Measurements from ENCODE around the gene MPZL1.

MPZL1 gene

DNA sequence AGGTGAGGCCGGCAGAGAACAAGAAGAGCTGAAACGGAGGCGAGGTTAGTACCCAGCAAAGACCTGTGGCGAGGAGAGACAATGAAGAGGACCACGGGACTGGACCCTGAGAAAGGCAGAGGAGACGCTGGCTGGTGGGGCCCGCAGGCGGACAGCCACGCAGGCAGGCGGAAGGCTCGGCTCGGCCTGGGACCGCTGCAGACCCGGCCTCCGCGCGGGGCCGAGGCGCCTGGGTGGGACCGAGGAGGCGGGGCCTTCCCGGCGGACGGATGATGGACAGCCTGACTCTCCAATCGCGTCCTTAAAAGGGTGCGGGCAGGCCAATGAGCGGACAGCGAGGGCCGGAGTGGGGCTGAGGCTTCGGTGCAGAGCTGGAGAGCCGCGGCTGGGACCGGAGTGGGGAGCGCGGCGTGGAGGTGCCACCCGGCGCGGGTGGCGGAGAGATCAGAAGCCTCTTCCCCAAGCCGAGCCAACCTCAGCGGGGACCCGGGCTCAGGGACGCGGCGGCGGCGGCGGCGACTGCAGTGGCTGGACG is at the start of gene MPZL1:
TSS of gene MPZL1 (plus strand) at position 366 of the 535 bp plus-strand sequence. CDS start 170 bp downstream, outside the sequence.
- DNase-seq: peak; percentile 91 to 94

DNA sequence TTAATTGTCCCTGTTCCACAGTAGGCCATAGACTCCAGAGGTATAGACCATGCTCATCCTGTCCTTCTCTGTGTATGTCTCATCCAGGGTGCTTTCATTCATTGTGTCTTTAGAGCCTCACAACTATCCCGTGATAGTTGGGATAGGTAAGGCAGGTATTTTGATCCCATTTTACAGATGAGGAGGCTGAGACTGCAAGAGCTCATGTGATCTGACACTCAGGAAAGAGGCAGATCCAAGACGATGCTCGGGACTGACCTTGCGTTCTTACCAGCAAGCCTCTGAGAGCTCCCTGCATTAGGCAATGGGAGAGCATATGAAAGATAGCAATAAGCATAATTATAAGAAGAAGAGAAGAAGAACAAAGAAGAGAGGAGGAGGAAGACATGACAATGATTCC is 49.0 kb upstream of the MPZL1 start:
- DNase-seq: no peak

DNA sequence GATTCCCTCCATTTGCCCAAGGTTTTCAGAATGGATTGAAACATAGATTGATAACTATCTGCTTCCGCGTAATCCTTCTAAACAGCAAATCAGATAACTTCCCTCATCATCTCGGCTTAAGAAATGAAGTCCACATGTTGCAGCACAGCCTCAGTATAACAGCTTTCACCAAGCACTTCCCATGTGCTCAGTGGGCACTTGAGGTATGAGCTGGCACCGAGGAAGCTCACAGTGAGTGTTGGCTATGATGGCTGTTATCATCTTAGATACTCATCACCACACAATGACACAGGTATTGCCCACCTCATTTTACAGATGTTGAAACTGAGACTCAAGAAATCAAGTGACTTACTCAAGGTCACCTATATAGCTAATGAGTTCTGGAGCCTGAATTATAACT is 48.5 kb upstream of the MPZL1 start:
- no peak for DNase-seq

DNA sequence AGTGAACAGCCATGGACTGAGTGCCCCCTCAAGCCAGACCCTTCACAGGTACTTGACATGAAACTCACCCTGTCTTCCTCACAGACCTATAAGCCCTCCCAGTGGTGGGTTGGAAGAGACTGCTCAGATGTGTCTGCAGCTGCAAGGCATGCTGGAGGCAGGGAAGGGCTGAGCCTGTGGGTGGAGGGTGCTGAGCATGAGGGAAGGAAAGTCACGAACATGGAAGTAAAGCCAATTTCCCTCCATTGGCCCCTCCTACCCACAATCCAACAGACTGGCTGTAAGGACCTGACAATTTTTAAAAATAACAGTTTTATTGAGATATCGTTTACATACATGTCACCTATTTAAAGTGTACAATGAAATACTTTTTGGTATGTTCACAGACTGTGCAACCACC is 47.6 kb upstream of the MPZL1 start:
- DNase-seq: no peak

DNA sequence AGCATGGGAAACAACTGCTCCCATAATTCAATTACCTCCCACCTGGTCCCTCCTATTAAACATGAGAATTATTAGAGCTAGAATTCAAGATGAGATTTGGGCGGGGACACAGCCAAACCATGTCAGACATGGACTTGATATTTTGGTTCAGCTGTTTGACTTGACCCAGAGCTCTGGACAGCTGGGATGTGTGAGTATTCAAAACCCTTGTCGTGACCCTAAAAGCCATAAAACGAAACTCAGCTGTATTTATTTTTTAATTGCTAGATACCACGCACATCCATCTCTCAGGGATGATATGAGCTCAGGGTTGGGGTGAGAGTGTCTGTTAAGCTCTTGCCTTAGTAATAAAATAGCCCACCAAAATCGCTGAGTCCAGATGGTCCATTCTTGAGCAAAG is 46.3 kb upstream of the MPZL1 start:
- DNase-seq: no peak

DNA sequence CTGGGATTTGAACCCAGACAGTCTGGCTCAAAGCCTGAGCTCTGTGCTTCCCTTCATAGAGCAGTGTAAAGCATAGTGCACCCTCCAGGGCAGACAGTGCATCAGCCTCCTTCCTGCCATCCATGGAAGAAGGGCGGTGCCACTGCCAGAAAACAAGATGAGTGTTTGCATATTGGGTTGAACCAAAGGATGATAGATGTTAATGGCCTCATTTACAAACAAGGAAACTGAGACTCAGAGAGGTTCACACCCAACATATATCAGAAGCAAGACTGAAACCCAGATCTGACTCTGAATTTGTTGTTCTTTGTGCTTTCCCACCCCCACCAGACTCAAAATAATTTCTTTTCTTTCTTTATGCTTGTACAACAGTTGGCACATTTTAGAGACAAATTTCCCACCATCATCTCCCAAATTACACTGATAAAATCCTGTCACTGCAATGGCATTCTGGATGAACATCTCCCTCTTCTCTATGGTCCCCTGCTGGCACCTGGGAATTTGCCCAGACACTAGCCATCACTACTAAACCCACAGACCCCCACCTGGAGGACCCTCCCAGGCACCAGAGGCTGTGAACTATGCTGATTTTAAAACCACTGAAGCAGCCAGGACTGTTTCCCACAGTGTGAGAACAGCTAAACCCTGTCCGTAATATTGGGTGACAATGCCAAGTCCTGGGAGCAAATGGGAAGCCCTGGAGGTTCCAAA is 45.4 kb upstream of the MPZL1 start:
- DNase-seq: no peak

DNA sequence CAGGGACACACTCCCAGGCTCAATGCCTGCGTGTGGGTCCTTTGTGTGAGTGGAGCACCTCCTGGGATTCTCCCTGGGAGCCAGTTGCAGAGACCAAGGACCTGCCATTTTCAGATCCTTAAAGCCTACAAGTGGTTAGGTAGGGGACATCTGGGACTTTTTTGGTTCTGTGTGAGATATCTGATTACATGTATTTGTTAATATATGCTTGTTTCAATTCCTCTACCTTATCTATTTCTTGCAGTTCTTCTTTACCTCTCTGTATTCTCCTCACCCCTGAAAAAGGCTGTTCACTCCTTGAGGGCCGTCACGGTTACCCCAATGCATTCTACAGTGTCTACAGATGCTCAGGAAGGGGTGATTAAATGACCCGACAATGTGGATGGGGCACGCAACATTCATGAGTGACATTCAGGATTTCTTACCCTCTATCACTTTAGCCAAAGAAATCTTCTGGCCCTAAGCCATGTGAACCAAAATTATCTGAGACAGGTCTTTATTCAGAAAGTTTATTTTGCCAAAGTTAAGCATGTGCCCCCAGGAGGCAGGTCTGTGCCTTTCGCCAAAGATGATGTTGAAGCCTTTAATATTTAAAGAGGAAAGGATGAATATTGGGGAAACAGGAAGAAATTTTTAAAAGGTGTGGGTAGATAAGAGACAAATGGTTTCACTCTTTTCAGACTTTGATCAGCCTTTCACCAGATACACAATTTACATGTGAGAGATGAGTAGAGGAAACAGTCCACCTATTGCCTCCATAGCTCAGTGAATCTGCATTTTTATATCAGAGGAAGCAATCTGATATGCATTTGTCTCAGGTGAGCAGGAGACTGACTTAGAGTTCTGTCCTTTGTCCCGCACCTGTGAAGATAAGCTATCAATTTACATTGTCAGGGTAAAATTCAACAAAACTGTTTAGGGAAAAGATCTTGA is 44.6 kb upstream of the MPZL1 start:
- no peak for DNase-seq

GRCh38 chr1:167678422-167678821 is 43.4 kb upstream of the MPZL1 start:
- DNase-seq: no peak

GRCh38 chr1:167678838-167679237 is 42.9 kb upstream of the MPZL1 start:
- DNase-seq: no peak

DNA sequence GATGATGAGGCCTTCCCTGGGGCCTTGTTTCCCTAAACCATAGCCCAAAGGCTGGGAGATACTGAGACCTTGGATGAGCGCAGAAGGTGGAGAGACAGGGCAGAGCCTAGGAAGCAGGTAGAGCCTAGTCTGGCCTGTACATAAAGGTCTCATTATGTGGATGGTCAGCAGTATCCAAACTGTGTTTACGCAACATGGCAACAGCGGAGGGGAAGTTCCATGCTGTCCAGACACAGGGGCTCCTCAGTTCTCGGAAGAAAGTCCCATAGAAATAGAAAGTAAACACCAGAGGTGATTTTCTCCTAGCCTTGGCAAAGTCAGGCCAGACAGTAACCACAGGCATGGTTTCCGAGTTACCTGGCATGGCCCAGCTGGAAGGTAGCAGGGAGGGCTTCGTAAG is 42.1 kb upstream of the MPZL1 start:
- DNase-seq: no peak

- no peak for DNase-seq
Observed at GRCh38 chr1:167681024-167681423, 40.8 kb upstream of the MPZL1 start.

DNA sequence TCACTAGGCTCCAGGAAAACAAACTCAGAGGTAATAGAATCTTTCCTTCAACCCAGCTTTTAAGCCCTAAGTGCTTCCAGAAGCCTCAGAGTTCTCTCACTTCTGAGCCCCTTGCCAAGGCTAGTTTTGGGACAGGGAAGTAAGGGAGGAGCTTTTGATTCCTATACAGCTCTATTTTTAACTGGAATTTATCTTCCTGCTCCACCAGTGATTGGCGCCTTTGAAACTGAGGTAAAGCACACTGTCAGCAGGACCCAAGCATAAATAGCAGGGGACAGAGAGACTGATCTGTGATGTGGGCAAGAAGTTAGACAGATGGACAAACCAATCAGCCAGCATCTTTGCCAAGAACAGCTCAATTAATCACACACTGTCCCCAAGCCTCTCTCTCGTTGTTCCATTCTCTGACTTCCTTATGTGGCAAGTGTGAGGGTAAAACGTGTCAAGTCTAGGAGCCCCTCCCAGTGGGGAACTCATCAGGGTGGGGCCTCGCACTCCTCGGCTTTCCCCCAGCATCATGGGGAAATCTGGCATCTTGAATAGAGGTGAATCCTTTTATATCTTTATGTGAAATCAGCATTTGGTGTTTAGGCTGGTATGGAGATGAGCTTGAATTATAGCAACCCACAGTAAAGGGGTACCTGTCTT is 40.2 kb upstream of the MPZL1 start:
- no peak for DNase-seq

DNA sequence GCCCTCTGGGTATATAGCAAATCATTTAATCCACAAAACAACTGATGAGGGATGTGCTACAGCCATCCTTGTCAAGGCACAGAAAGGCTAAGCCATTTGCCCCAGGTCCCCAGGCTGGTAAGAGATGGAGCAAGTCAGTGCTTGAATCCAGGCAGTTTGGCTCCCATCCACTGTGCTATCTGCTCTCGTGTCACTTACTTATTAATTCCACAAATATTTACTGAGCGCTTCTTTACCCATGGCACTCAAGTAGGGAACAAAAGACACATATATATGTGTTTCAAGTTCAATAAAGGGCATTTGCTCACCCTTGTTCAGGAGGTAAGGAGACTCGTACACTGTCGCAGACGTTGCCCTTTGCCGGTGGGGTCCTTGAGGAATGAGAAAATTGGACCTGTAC is 38.6 kb upstream of the MPZL1 start:
- no peak for DNase-seq

- no peak for DNase-seq
Observed at GRCh38 chr1:167683641-167684502, 37.9 kb upstream of the MPZL1 start.

- no peak for DNase-seq
Observed at GRCh38 chr1:167685844-167686243, 35.9 kb upstream of the MPZL1 start.

DNA sequence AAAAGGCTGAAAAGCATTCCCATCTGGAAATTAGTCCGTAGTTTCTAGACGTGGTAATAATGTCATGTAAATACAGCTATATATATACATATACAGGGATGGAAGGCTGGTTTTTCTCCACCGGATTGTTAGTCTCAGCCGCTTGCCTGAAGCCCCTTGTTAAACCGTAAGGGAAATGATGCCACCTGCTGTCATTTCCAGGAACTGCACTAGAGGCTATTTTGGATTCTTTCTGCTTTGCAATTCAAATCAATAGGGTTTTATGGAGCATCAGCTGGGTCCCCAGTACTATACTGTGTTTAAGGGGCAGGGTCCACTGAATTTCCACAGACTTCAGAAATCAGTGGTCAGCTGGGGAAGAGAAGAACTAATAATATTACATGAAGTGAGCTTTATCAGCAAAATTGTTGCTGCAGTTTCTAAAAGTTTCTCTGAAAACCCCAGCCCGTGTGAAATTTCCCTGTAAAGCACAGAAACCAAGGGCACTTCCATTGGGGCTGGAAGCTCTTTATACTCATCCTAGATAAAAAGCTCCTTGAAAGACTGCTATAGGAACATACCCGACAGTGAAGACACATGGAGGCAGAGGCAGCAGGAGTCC is 33.8 kb upstream of the MPZL1 start:
- peak; percentile 76 to 85 for DNase-seq

- DNase-seq: no peak
Observed at GRCh38 chr1:167689567-167689920, 32.2 kb upstream of the MPZL1 start.

DNA sequence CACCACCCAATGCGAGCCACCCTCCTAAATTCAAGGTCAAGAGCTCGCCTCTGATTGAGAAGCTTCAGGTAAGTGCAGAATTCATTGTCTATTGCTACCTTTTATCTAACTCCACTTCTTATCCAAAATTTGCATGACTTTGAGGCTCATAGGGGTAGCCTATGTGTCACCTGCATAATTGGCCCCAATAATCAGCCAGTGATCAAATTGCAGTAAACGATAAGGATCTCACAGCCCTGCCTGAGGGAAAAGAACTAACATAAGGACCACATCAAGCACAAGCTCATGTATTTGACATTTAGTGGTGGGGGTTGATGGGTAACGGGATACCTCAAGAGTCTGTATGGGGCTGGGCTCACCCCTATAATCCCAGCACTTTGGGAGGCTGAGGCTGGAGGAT is 31.7 kb upstream of the MPZL1 start:
- DNase-seq: no peak

DNA sequence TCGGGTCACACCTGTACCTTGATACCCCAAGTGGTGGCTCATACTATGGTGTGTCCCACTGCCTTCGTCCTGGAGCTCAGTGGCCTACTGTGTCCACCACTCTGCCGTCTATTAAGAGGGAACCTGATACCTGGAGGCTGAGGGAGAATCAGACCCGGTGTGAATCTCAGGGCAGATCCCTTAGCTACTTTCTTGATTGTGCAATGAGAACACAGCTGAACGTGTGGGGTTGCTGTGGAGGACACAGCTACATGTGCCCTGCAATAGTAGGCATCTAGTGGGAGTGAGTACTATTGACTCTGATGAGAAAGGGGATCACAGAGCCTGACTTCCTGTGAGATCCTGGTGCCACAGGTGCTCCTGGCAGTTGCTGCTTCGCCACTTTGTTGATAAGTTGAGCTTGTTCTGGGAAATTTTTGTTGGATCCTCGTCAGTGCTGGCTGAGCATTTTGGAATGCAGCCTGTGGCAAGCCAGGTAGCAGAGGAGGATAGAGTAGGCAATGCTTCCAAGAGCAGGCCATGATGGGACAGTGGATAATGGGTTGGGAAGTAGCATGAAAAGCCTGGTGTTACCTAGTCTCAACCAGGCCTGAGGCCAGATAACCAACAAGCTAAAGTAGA is 28.2 kb upstream of the MPZL1 start:
- DNase-seq: no peak

GRCh38 chr1:167694691-167695090 is 27.1 kb upstream of the MPZL1 start:
- DNase-seq: no peak

DNA sequence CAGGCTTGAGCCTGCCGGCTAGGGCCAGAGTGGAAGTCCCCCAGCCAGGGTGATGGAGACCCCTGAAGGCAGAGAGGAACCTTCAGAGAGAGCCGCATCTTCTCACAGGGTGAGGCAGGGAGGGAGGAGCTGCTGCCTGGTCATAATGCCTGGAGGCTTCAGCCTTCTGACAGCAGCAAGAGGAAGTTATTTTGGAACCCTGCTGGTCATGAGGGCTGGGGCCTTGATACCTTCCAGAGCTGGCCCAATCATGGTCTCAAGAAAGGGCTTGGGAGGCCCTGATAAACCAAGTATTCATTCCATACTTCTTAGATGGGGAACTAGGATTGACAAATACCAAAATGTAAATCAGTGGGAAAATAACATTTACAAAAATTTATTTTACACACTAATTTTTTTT is 26.6 kb upstream of the MPZL1 start:
- no peak for DNase-seq
